ENCODE data around the gene MPZL1.

Gene MPZL1

GRCh38 chr1:167746013-167746672 lies 24.4 kb downstream of the MPZL1 start:
- H3K36me3 ChIP-seq (ENCODE audit: control insufficient read depth in 1 of 2, insufficient read depth in 2 of 2, low read length in 2 of 2) = no peaks in the 10 kb centered on the region
- no peak overlapping the region for H3K4me3 ChIP-seq (ENCODE audit: low read depth in 1 of 2, low read length in 2 of 2)
- H3K9me3 ChIP-seq (ENCODE audit: control insufficient read depth in 1 of 2, low read length in 2 of 2) = no peaks in the 10 kb centered on the region
- H3K27ac ChIP-seq (ENCODE audit: low read depth, low read length) = no peak overlapping the region
- no peaks in the 10 kb centered on the region for H3K27me3 ChIP-seq (ENCODE audit: control insufficient read depth in 1 of 2, insufficient read depth in 2 of 2, low read length in 2 of 2)
- H3K9ac ChIP-seq (ENCODE audit: low read depth in 1 of 2, low read length in 2 of 2) = no peak overlapping the region
- H3K4me1 ChIP-seq (ENCODE audit: control insufficient read depth in 1 of 2, insufficient read depth in 2 of 2, low read length in 2 of 2) = peaks cover 0 to 8% of the 10 kb centered on the region in 2 donors

- no peaks in the 10 kb centered on the region for H3K36me3 ChIP-seq (ENCODE audit: control insufficient read depth in 1 of 2, insufficient read depth in 2 of 2, low read length in 2 of 2)
- H3K9ac ChIP-seq (ENCODE audit: low read depth in 1 of 2, low read length in 2 of 2) = no peak overlapping the region
- H3K27me3 ChIP-seq (ENCODE audit: control insufficient read depth in 1 of 2, insufficient read depth in 2 of 2, low read length in 2 of 2) = no peaks in the 10 kb centered on the region
- no peak overlapping the region for H3K27ac ChIP-seq (ENCODE audit: low read depth, low read length)
- H3K4me3 ChIP-seq (ENCODE audit: low read depth in 1 of 2, low read length in 2 of 2) = no peak overlapping the region
- H3K9me3 ChIP-seq (ENCODE audit: control insufficient read depth in 1 of 2, low read length in 2 of 2) = no peaks in the 10 kb centered on the region
- peaks cover under 1 to 12% of the 10 kb centered on the region in 2 donors for H3K4me1 ChIP-seq (ENCODE audit: control insufficient read depth in 1 of 2, insufficient read depth in 2 of 2, low read length in 2 of 2)
Measured at GRCh38 chr1:167746988-167747655, 25.3 kb downstream of the MPZL1 start.

- no peak overlapping the region for H3K27ac ChIP-seq (ENCODE audit: low read depth, low read length)
- H3K27me3 ChIP-seq (ENCODE audit: control insufficient read depth in 1 of 2, insufficient read depth in 2 of 2, low read length in 2 of 2) = no peaks in the 10 kb centered on the region
- no peak overlapping the region for H3K4me3 ChIP-seq (ENCODE audit: low read depth in 1 of 2, low read length in 2 of 2)
- H3K9me3 ChIP-seq (ENCODE audit: control insufficient read depth in 1 of 2, low read length in 2 of 2) = no peaks in the 10 kb centered on the region
- no peaks in the 10 kb centered on the region for H3K36me3 ChIP-seq (ENCODE audit: control insufficient read depth in 1 of 2, insufficient read depth in 2 of 2, low read length in 2 of 2)
- no peak overlapping the region for H3K9ac ChIP-seq (ENCODE audit: low read depth in 1 of 2, low read length in 2 of 2)
- H3K4me1 ChIP-seq (ENCODE audit: control insufficient read depth in 1 of 2, insufficient read depth in 2 of 2, low read length in 2 of 2) = peaks cover 8 to 20% of the 10 kb centered on the region in 2 donors
Measured at GRCh38 chr1:167747988-167748387, 26.2 kb downstream of the MPZL1 start.

- no peak overlapping the region for H3K4me3 ChIP-seq (ENCODE audit: low read depth in 1 of 2, low read length in 2 of 2)
- H3K9me3 ChIP-seq (ENCODE audit: control insufficient read depth in 1 of 2, low read length in 2 of 2) = no peaks in the 10 kb centered on the region
- H3K9ac ChIP-seq (ENCODE audit: low read depth in 1 of 2, low read length in 2 of 2) = no peak overlapping the region
- H3K36me3 ChIP-seq (ENCODE audit: control insufficient read depth in 1 of 2, insufficient read depth in 2 of 2, low read length in 2 of 2) = no peaks in the 10 kb centered on the region
- H3K4me1 ChIP-seq (ENCODE audit: control insufficient read depth in 1 of 2, insufficient read depth in 2 of 2, low read length in 2 of 2) = peaks cover 10 to 25% of the 10 kb centered on the region in 2 donors
- H3K27me3 ChIP-seq (ENCODE audit: control insufficient read depth in 1 of 2, insufficient read depth in 2 of 2, low read length in 2 of 2) = no peaks in the 10 kb centered on the region
- no peak overlapping the region for H3K27ac ChIP-seq (ENCODE audit: low read depth, low read length)
Measured at GRCh38 chr1:167748906-167749305, 27.1 kb downstream of the MPZL1 start.

GRCh38 chr1:167749741-167750140 lies 28.0 kb downstream of the MPZL1 start:
- Histone ChIP-seq H3K9me3 (ENCODE audit: control insufficient read depth in 1 of 2, low read length in 2 of 2) (no peaks in the 10 kb centered on the region), H3K36me3 (ENCODE audit: control insufficient read depth in 1 of 2, insufficient read depth in 2 of 2, low read length in 2 of 2) (no peaks in the 10 kb centered on the region), H3K4me1 (ENCODE audit: control insufficient read depth in 1 of 2, insufficient read depth in 2 of 2, low read length in 2 of 2) (peaks cover 13 to 33% of the 10 kb centered on the region in 2 donors), H3K9ac (ENCODE audit: low read depth in 1 of 2, low read length in 2 of 2) (no peak overlapping the region), H3K27ac (ENCODE audit: low read depth, low read length) (no peak overlapping the region), H3K4me3 (ENCODE audit: low read depth in 1 of 2, low read length in 2 of 2) (no peak overlapping the region), H3K27me3 (ENCODE audit: control insufficient read depth in 1 of 2, insufficient read depth in 2 of 2, low read length in 2 of 2) (no peaks in the 10 kb centered on the region)

- Histone ChIP-seq H3K4me1 (ENCODE audit: control insufficient read depth in 1 of 2, insufficient read depth in 2 of 2, low read length in 2 of 2) (peaks cover 13 to 38% of the 10 kb centered on the region in 2 donors), H3K27me3 (ENCODE audit: control insufficient read depth in 1 of 2, insufficient read depth in 2 of 2, low read length in 2 of 2) (no peaks in the 10 kb centered on the region), H3K27ac (ENCODE audit: low read depth, low read length) (no peak overlapping the region), H3K9ac (ENCODE audit: low read depth in 1 of 2, low read length in 2 of 2) (no peak overlapping the region), H3K36me3 (ENCODE audit: control insufficient read depth in 1 of 2, insufficient read depth in 2 of 2, low read length in 2 of 2) (no peaks in the 10 kb centered on the region), H3K4me3 (ENCODE audit: low read depth in 1 of 2, low read length in 2 of 2) (no peak overlapping the region), H3K9me3 (ENCODE audit: control insufficient read depth in 1 of 2, low read length in 2 of 2) (no peaks in the 10 kb centered on the region)
Measured at GRCh38 chr1:167750641-167751040, 28.9 kb downstream of the MPZL1 start.

GRCh38 chr1:167751676-167752075 lies 29.9 kb downstream of the MPZL1 start:
- Histone ChIP-seq H3K9me3 (ENCODE audit: control insufficient read depth in 1 of 2, low read length in 2 of 2) (no peaks in the 10 kb centered on the region), H3K9ac (ENCODE audit: low read depth in 1 of 2, low read length in 2 of 2) (no peak overlapping the region), H3K4me1 (ENCODE audit: control insufficient read depth in 1 of 2, insufficient read depth in 2 of 2, low read length in 2 of 2) (peaks cover 15 to 41% of the 10 kb centered on the region in 2 donors), H3K36me3 (ENCODE audit: control insufficient read depth in 1 of 2, insufficient read depth in 2 of 2, low read length in 2 of 2) (no peaks in the 10 kb centered on the region), H3K27ac (ENCODE audit: low read depth, low read length) (no peak overlapping the region), H3K4me3 (ENCODE audit: low read depth in 1 of 2, low read length in 2 of 2) (no peak overlapping the region), H3K27me3 (ENCODE audit: control insufficient read depth in 1 of 2, insufficient read depth in 2 of 2, low read length in 2 of 2) (no peaks in the 10 kb centered on the region)

- no peaks in the 10 kb centered on the region for H3K27me3 ChIP-seq (ENCODE audit: control insufficient read depth in 1 of 2, insufficient read depth in 2 of 2, low read length in 2 of 2)
- H3K4me1 ChIP-seq (ENCODE audit: control insufficient read depth in 1 of 2, insufficient read depth in 2 of 2, low read length in 2 of 2) = peaks cover 19 to 48% of the 10 kb centered on the region in 2 donors
- peak overlapping the region; percentile 62 for H3K27ac ChIP-seq (ENCODE audit: low read depth, low read length)
- H3K36me3 ChIP-seq (ENCODE audit: control insufficient read depth in 1 of 2, insufficient read depth in 2 of 2, low read length in 2 of 2) = no peaks in the 10 kb centered on the region
- H3K9ac ChIP-seq (ENCODE audit: low read depth in 1 of 2, low read length in 2 of 2) = peak overlapping the region; percentile 34 to 41
- peak overlapping the region in 1 of 2 donors; percentile 6 for H3K4me3 ChIP-seq (ENCODE audit: low read depth in 1 of 2, low read length in 2 of 2)
- no peaks in the 10 kb centered on the region for H3K9me3 ChIP-seq (ENCODE audit: control insufficient read depth in 1 of 2, low read length in 2 of 2)
Measured at GRCh38 chr1:167752219-167752985, 30.6 kb downstream of the MPZL1 start.

- Histone ChIP-seq H3K4me1 (ENCODE audit: control insufficient read depth in 1 of 2, insufficient read depth in 2 of 2, low read length in 2 of 2) (peaks cover 19 to 59% of the 10 kb centered on the region in 2 donors), H3K36me3 (ENCODE audit: control insufficient read depth in 1 of 2, insufficient read depth in 2 of 2, low read length in 2 of 2) (no peaks in the 10 kb centered on the region), H3K9ac (ENCODE audit: low read depth in 1 of 2, low read length in 2 of 2) (no peak overlapping the region), H3K4me3 (ENCODE audit: low read depth in 1 of 2, low read length in 2 of 2) (no peak overlapping the region), H3K27ac (ENCODE audit: low read depth, low read length) (no peak overlapping the region), H3K9me3 (ENCODE audit: control insufficient read depth in 1 of 2, low read length in 2 of 2) (no peaks in the 10 kb centered on the region), H3K27me3 (ENCODE audit: control insufficient read depth in 1 of 2, insufficient read depth in 2 of 2, low read length in 2 of 2) (no peaks in the 10 kb centered on the region)
Measured at GRCh38 chr1:167755654-167756053, 33.9 kb downstream of the MPZL1 start.

Data from duodenal mucosa (tissue), 2 donors.